Measurements from ENCODE around the gene NOL12.
A peak's percentile ranks its signal among the peaks of the same experiment; 100 is the strongest.

Gene NOL12, protein sequence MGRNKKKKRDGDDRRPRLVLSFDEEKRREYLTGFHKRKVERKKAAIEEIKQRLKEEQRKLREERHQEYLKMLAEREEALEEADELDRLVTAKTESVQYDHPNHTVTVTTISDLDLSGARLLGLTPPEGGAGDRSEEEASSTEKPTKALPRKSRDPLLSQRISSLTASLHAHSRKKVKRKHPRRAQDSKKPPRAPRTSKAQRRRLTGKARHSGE

DNA sequence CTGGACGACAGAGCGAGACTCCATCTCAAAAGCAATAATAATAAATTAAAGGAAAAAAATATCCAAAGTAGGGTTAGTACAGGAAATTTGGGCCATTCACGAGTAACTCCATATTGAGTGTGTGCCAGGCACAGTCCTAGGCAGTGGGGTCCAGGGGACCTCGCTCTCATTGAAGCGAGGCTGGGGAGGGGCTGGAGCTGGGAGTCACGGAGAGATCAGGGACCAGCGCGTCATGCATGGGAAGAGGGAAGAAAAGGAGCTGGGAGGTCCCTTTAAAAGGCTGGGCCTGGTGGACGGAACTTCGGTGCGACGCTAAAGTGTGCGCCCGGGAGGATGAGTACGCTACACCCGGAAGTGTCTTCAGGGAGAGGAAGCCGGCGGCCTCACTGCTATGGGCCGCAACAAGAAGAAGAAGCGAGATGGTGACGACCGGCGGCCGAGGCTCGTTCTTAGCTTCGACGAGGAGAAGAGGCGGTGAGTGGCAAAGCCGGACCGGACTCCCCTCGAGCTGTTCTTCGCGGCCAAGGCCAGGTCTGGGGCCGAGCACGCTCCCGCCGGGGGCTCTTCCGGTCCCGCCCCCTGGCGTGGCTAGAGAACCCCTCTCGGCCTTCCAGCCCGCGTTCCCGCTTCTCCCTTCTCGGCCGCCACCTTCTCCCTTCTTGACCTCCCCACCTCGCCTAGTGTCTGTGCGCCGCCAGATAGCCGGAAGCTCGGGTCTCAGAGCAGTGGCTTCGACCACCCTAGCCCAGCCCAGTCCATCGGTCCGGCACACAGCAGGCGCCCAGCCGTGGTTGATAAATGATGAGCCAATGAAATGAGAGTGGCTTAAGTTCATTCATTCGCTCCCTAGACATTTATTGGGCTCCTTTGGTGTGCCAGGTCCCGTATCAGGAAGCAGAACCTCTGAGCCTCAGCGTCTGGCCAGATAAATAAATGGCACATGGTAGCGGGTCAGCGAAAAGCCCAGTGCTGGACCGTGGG, at the start of gene NOL12:
Gene NOL12, plus strand, starts transcription at position 342 of the 981 bp plus-strand sequence. Its CDS starts 50 bp downstream, at position 392.
- H3K36me3 ChIP-seq (replicated peaks; ENCODE audit: insufficient read depth, low read length) = no peaks in the 10 kb centered on the region
- peak within 1 kb of the TSS; percentile 100 for H3K4me3 ChIP-seq (ENCODE audit: low read length)
- peak; percentile 86 for DNase-seq
- H3K4me2 ChIP-seq (ENCODE audit: low read depth, low read length) = peak within 1 kb of the TSS; percentile 82
- peaks cover 26% of the 10 kb centered on the region for H3K79me2 ChIP-seq (ENCODE audit: low read length)
- peak within 1 kb of the TSS; percentile 86 for H2AFZ ChIP-seq (ENCODE audit: low read length)
- H3K9ac ChIP-seq (ENCODE audit: low read length) = peak within 1 kb of the TSS; percentile 94
- H3K4me1 ChIP-seq (ENCODE audit: low read length) = peaks cover 16% of the 10 kb centered on the region
- H3K9me3 ChIP-seq (replicated peaks; ENCODE audit: insufficient read depth, low read length) = no peaks in the 10 kb centered on the region
- no peaks in the 10 kb centered on the region for H3K9me2 ChIP-seq (replicated peaks; ENCODE audit: insufficient read depth, low read length)
- H3K27me3 ChIP-seq (replicated peaks; ENCODE audit: insufficient read depth, low read length) = no peaks in the 10 kb centered on the region
- H3F3A ChIP-seq (ENCODE audit: insufficient read depth, low read length) = peaks cover 14% of the 10 kb centered on the region
- no peaks in the 10 kb centered on the region for H4K20me1 ChIP-seq (ENCODE audit: insufficient read depth, low read length)
- TF ChIP-seq EZH2 (optimal IDR thresholded peaks at IDR 0.05; ENCODE audit: low read depth, low read length) (no peak), EZH2phosphoT487 (IDR thresholded peaks at IDR 0.05; ENCODE audit: low read length) (no peak)
- TF ChIP-seq, protein P1, sequence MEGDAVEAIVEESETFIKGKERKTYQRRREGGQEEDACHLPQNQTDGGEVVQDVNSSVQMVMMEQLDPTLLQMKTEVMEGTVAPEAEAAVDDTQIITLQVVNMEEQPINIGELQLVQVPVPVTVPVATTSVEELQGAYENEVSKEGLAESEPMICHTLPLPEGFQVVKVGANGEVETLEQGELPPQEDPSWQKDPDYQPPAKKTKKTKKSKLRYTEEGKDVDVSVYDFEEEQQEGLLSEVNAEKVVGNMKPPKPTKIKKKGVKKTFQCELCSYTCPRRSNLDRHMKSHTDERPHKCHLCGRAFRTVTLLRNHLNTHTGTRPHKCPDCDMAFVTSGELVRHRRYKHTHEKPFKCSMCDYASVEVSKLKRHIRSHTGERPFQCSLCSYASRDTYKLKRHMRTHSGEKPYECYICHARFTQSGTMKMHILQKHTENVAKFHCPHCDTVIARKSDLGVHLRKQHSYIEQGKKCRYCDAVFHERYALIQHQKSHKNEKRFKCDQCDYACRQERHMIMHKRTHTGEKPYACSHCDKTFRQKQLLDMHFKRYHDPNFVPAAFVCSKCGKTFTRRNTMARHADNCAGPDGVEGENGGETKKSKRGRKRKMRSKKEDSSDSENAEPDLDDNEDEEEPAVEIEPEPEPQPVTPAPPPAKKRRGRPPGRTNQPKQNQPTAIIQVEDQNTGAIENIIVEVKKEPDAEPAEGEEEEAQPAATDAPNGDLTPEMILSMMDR (IDR thresholded peaks at IDR 0.05; ENCODE audit: low read length) = no peak
- peak within 1 kb of the TSS; percentile 54; the same call in 1 of the 2 replicates for H3K27ac ChIP-seq (ENCODE audit: low read length)

DNA sequence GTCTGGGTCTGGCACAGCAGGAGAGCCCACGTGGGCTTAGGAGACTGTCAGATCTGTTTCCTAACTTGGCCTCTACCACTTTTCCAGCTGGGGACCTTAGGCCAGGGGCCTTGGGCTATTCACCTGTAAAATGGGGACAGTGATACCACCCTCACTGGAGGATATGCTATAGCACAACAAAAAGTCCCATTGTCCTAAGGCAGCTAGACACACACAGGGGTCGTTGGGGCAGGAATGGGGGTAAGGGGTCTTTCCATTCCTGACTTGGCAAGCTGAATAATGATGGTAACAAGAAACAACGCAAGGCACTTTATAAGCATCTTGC, 49.2 kb upstream of the NOL12 start:
- DNase-seq = no peak
- Histone ChIP-seq H3K9ac (ENCODE audit: low read length) (no peak overlapping the region; the same call in 1 of the 2 replicates), H3K27ac (ENCODE audit: low read length) (peak overlapping the region; percentile 57; the same call in 1 of the 2 replicates), H4K20me1 (ENCODE audit: insufficient read depth, low read length) (no peaks in the 10 kb centered on the region), H3K79me2 (ENCODE audit: low read length) (peaks cover 13% of the 10 kb centered on the region), H3K4me3 (ENCODE audit: low read length) (no peak overlapping the region), H3K36me3 (replicated peaks; ENCODE audit: insufficient read depth, low read length) (no peaks in the 10 kb centered on the region), H3K4me1 (ENCODE audit: low read length) (peaks cover 31% of the 10 kb centered on the region), H3K4me2 (ENCODE audit: low read depth, low read length) (peak overlapping the region; percentile 21; the same call in 1 of the 2 replicates), H3K9me2 (replicated peaks; ENCODE audit: insufficient read depth, low read length) (no peaks in the 10 kb centered on the region), H2AFZ (ENCODE audit: low read length) (no peak overlapping the region), H3K9me3 (replicated peaks; ENCODE audit: insufficient read depth, low read length) (no peaks in the 10 kb centered on the region), H3F3A (ENCODE audit: insufficient read depth, low read length) (peaks cover 34% of the 10 kb centered on the region), H3K27me3 (replicated peaks; ENCODE audit: insufficient read depth, low read length) (no peaks in the 10 kb centered on the region)
- TF ChIP-seq, protein P1 (IDR thresholded peaks at IDR 0.05; ENCODE audit: low read length) = no peak
- no peak for TF ChIP-seq EZH2 (optimal IDR thresholded peaks at IDR 0.05; ENCODE audit: low read depth, low read length)
- TF ChIP-seq EZH2phosphoT487 (IDR thresholded peaks at IDR 0.05; ENCODE audit: low read length) = no peak

DNA sequence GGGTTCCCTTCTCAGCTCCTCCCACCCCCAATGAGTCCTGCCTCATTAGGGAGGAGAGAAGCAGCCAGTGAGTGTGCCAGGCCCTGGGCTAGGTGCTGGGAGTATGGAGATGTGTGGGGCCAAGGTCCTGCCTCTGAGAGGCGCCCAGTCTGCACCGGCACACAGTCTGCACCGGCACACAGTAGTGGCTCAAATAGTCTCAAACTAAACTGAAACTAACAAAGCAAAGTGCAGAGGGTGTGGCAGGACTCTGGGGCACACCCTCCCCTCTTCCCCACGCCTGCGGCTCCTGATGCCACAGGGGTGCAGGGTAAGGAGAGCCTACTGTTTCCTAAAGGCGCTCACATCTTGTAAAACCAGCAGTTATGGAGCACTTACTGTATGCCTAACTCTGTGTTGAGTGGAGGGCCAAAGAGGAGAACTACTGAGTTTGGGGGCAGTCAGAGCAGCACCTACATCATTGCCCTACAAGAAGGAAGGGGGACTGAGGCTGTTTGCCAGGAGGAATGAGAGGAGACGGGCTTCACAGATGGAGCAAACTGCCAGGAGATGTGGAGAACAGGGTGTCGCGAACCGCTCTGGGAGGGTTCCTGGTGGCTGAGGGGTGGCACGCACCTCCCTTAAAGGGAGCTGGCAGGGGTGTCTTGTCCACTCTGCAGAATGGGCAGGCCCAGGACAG, 47.6 kb upstream of the NOL12 start:
- Histone ChIP-seq H4K20me1 (ENCODE audit: insufficient read depth, low read length) (no peaks in the 10 kb centered on the region), H3K9me2 (replicated peaks; ENCODE audit: insufficient read depth, low read length) (no peaks in the 10 kb centered on the region), H3K4me2 (ENCODE audit: low read depth, low read length) (peak overlapping the region; percentile 88), H3K36me3 (replicated peaks; ENCODE audit: insufficient read depth, low read length) (no peaks in the 10 kb centered on the region), H3K9ac (ENCODE audit: low read length) (peak overlapping the region; percentile 74; the same call in 1 of the 2 replicates), H3K4me1 (ENCODE audit: low read length) (peaks cover 31% of the 10 kb centered on the region), H3K79me2 (ENCODE audit: low read length) (peaks cover 13% of the 10 kb centered on the region), H3K27me3 (replicated peaks; ENCODE audit: insufficient read depth, low read length) (no peaks in the 10 kb centered on the region), H3F3A (ENCODE audit: insufficient read depth, low read length) (peaks cover 34% of the 10 kb centered on the region), H3K4me3 (ENCODE audit: low read length) (peak overlapping the region; percentile 85), H3K27ac (ENCODE audit: low read length) (peak overlapping the region; percentile 47; the same call in 1 of the 2 replicates), H3K9me3 (replicated peaks; ENCODE audit: insufficient read depth, low read length) (no peaks in the 10 kb centered on the region), H2AFZ (ENCODE audit: low read length) (peak overlapping the region; percentile 64)
- peak; percentile 76 for DNase-seq
- TF ChIP-seq EZH2 (optimal IDR thresholded peaks at IDR 0.05; ENCODE audit: low read depth, low read length) = no peak
- no peak for TF ChIP-seq EZH2phosphoT487 (IDR thresholded peaks at IDR 0.05; ENCODE audit: low read length)
- TF ChIP-seq, protein P1 (IDR thresholded peaks at IDR 0.05; ENCODE audit: low read length) = no peak

Data from MM.1S (cell line).